ENCODE results near the gene EFNA5.

GRCh38 chr5:107551088-107551487 lies 119.6 kb downstream of the EFNA5 start:
- TF ChIP-seq, protein P1, sequence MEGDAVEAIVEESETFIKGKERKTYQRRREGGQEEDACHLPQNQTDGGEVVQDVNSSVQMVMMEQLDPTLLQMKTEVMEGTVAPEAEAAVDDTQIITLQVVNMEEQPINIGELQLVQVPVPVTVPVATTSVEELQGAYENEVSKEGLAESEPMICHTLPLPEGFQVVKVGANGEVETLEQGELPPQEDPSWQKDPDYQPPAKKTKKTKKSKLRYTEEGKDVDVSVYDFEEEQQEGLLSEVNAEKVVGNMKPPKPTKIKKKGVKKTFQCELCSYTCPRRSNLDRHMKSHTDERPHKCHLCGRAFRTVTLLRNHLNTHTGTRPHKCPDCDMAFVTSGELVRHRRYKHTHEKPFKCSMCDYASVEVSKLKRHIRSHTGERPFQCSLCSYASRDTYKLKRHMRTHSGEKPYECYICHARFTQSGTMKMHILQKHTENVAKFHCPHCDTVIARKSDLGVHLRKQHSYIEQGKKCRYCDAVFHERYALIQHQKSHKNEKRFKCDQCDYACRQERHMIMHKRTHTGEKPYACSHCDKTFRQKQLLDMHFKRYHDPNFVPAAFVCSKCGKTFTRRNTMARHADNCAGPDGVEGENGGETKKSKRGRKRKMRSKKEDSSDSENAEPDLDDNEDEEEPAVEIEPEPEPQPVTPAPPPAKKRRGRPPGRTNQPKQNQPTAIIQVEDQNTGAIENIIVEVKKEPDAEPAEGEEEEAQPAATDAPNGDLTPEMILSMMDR (IDR thresholded peaks at IDR 0.05): no peak
- no peak for TF ChIP-seq ZFX (IDR thresholded peaks at IDR 0.05; ENCODE audit: borderline replicate concordance)

Measured in 22Rv1 (cell line).